Activated gamma-delta T cell treated with anti-CD3 and anti-CD28 coated beads, Interleukin-2, amount 50 U/mL, for 16 hours (primary cell): ENCODE results near the gene UCHL5.
"Not testable (repeated sequence)": the region's sequence is repeated elsewhere in the genome, so short reads cannot be mapped to it uniquely, and the experiment has no call there.

Experiments
- DNase-seq: peaks from one replicate; pipeline ENCODE4 v3.0.0-alpha.2; 2020; ENCODE audit warnings: low read depth

UCHL5 gene

DNA sequence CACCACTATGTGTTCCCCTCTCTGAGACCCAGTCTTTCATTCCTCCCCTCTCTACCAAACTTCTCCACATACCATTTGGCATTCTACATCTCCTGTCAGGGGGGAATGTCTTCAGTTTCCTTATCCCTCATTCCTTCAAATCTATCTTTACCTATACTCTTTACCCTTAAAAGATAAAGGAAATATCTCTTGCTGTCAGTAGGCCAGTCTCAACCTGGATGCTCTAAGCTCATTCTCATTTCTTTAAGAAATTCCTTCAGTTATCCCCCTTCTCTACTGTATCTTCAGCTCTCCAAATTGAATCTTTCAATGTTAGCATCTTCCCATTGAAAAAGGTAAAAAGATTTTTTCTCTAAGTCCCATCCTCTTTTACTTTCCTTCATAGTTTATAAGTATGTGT is 6.8 kb upstream of the UCHL5 start:
- DNase-seq = no peak

DNA sequence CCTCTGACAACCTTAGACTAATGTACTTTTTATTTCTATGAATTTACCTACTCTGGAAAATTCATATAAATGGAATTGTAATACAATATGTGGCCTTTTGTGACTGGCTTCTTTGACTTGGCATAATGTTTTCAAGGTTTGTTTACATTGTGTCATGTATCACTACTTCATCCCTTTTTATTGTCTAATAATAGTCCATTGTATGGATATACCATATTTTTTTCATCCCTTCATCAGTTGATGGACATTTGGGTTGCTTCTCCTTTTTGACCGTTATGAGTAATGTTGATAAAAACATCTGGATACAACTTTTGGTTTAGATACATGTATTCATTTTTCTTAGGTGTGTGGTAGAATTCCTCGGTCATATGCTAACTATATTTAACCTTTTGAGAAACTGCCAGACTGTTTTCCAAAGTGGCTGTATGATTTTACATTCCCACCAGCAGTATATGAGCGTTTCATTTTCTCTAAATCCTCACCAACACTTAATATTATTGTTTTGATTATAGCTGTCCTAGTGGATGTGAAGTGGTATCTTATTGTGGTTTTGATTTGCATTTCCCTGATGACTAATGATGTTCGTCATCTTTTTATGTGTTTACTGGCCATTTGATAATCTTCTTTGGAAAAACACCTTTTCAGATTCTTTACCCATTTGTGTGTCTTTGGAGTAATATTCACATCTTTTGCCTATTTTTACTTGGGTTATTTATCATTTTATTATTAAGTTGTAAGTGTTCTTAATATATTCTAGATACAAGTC is 3.7 kb upstream of the UCHL5 start:
- DNase-seq = no peak

DNA sequence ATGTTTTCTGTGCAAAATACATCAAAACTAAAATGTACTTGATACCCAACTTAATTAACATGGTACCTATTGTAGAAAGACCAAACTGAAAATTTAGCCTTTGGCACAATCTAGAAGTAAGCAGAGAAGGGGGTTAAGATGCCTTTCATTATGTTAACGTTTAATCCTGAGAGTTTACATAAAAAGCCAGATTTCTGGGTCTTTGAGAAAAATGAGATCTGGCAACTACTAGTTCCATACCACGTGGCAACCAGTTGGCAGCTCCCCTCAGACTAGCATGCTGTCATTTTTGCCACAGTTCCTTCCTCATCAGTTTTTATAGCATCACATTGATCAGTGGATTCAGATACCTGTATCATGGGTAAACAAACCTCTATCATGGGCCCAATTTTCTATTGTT is 1.8 kb upstream of the UCHL5 start:
- no peak for DNase-seq

DNA sequence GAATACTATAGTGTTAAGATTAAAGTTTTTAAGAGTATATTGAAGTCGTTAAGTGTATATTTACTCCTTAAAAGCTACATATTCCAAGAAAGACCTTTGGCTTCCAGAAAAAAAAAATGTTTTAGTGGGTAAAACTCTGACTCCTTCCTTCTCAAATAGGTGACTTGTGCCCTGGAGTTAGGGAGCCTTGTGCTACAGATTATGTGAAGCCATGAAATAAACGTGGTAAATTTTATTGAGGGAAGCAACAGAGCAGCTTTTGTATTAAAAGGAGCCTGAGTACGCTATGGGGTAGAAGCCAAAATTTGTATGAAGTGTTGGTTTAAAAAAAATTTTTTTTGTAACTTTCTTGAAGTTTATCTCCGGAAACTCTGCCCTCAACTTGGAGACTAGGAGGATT is 1.2 kb upstream of the UCHL5 start:
- DNase-seq = no peak

DNA sequence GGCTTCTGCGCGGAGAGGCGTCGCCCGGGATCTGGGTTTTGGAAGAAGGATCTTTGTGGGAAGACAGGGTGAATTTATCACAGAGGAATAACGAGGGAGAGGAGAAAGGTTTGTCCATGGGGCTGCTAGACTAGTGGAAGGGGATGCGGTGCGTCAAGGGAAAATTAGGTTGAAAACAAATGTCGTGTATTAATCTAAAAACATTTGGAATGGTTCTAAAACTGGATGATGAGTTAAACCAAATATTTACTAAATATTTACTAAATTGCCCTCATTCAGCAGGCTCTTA is 899 bp upstream of the UCHL5 start:
- no peak for DNase-seq

DNA sequence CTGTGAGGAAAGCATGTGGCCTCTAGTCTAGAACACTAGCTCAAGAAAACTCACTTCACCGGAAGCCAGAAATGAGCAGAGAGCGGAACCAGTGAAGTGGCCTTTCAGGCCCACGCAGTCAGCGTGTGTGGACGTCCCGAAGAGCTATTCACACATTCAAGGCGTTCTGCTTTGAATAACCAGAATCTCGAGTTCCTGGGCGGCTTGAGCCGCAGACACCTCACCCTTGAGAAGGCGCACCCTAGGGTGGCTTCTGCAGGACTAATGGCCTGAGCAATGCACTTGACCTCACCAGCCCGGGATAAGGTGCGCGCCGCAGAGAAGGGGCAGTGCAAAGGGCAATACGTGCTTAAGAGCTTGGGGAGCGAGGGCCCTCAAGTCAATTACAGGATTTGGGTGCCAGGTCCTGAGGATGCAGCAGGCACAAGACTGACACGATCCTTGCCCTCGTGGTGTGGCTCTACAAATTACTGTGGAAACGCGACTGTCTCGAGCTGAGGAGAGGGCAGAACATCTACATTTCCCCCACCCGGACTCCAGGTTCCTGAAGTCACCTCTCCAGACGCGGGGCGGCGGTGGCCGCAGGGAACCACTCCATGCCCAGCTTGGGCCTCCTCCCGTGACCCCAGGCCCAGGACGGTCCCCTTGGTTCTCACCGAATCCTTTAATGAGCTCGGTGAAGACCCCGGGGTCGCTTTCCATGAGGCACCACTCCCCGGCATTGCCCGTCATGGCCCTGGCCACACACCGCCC is 455 bp downstream of the UCHL5 start:
- peak; percentile 49 for DNase-seq

DNA sequence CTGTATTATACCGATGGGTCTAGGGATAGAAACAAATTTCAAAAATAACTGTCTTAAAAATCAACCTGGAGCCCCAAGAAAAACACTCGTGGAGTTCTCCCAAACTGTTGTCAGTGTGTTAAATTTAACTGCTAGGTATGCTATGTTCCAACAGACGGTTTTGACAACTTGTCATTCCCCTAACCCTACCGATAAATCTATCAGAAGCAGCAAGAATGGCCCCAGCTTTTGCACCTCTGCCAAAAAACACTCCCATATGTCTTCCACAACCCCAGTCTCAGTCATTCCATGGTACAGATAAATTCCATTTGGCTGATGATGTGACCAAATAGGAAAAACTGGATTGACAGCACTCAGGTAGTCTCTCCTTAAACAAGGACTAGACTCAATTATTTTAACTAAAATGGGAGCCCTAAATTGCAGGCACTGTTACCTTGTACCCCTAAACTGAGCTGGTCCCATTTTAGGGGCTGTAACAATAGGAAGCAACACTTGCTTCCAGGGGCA is 4.9 kb downstream of the UCHL5 start:
- no peak for DNase-seq

DNA sequence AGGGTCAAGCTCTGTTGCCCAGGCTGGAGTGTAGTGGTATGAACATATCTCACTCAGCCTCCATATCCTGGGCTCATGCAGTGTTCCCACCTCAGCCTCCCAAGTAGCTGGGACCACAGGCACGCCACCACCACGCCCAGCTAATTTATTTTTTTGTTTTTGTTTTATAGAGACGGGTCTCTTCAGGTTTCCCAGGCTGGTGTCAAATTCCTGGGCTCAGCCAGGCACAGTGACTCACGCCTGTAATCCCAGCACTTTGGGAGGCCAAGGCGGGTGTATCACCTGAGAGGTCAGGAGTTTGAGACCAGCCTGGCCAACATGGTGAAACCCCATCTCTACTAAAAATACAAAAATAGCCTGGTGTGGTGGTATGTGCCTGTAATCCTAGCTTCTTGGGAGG is 10.2 kb downstream of the UCHL5 start:
- DNase-seq = not testable (repeated sequence)

DNA sequence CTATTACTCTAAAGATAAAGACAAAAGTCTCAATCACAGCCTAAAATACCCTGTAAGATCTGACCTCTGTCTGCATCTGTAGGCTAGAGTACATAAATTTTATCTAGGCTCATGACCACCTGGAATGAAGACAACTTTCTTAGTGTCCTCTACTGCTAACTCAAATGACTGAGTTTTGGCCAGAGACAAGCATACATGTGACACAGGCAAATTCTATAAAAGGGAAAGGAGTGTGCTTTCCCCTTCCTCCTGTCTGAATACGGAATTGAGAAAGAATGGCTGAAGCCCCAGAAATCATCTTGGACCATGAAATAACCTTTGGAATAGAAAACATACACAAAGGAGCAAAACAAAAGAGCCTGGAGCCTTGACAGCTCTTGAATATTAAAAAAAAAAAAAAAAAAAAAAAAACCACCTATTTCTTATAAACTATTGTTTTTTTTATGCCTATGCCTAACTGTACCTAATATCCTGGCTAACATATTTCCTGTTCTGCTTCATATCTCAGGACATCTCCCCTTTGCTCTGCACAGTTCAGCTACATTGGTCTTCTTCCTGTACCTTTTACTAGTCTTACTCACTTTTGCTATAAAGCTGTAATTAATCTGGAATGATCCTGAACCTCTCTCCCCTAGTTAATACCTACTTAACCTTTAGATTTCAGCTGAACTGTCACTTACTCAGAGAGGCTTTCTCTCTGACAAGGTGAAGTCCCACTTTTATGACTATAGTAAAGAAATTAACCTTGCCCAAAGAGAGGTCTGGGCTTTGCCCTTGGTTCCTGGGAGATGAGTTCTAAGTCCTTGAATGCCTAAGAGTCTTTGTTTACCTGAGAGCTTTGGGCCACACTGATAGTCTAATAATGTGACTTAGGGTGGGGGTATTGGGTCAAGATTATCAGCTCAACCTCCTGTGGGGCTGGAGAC is 16.1 kb downstream of the UCHL5 start:
- no peak for DNase-seq

DNA sequence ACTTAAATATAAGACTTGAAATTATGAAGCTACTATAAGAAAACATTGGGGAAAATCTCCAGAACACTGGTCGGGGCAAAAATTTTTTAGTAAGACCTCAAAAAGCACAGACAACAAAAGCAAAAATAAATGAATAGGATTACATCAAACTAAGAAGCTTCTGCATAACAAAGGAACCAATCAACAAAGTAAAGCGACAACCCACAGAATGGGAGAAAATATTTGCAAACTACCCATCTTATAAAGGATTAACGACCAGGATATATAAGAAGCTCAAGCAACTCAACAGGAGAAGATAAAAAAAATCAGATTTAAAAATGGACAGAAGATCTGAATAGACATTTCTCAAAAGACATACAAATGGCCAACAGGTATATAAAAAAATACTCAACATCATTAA is 19.1 kb downstream of the UCHL5 start:
- no peak for DNase-seq

DNA sequence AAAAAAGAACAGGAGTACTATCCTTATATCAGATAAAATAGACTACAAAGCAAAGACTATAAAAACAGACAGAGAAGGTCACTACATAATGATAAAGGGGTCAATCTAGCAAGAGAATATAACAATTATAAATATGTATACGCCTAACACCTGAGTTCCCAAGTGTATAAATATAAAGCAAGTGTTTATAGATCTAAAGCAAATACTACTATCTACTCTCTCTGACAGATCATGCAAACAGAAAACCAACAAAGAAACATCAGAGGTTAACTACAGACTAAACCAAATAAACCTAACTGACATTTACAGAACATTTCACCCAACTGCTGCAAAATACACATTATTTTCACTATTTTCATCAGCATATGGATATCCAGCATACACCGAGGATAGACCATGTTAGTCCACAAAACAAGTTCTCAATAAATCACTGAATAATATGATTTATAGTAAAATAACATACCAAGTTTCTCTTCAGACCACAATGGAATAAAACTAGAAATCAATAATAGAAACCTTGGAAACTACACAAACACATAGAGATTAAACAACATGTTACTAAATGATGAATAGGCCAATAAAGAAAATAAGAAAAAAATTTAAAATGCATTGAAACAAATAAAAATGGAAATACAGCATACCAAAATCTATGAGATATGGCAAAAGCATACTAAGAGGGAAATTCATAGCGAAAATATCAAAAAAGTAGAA is 22.7 kb downstream of the UCHL5 start:
- DNase-seq = no peak

DNA sequence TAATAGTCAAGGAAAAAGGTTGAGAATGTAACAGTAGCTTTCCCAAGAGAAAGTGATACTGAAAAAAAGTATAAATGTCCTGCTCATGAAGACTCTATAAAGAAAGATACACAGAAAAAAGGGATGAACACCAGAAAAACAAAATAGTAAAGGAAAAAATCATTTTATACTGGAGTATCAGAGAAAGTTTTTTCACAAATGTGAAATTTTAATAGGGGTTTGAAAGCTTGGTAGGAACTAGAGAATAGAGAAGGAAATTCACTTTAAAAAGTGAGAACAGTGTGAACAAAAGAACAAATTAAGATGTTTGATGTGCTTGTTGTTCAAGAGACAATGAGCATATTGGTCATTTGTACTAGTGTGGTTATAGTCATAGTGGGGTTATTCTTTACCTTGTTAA is 25.6 kb downstream of the UCHL5 start:
- DNase-seq = no peak

DNA sequence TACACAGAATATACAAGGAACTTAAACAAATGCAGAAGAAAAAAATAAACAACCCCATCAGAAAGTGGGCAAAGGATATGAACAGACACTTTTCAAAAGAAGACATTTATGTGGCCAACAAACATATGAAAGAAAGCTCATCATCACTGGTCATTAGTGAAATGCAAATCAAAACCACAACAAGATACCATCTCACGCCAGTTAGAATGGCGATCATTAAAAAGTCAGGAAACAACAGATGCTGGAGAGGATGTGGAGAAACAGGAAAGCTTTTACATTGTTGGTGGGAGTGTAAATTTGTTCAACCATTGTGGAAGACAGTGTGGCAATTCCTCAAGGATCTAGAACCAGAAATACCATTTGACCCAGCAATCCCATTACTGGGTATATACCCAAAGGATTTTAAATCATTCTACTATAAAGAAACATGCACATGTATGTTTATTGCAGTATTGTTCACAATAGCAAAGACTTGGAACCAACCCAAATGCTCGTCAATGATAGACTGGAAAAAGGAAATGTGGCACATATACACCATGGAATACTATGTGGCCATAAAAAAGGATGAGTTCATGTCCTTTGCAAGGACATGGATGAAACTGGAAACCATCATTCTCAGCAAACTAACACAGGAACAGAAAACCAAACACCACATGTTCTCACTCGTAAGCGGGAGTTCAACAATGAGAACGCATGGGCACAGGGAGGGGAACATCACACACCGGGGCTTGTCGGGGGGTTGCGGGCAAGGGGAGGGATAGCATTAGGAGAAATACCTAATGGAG is 26.3 kb downstream of the UCHL5 start:
- not testable (repeated sequence) for DNase-seq

DNA sequence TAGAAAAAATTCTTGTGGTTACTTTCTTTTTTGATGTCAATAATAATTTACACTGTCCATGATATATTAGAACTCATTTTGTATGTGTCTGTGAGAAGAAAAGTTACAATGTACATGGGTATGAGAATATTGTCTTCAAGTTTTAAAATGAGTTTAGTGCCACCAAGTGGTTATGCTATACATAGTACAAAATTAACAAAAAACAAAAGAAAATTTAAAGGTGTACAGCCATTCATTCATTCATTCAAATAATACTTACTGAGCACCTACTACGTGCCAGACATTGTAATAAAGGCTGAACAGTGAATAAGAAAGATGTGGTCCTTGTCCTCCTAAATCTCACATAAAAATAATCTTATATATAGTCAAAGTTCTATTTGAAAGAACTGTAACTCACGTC is 27.7 kb downstream of the UCHL5 start:
- DNase-seq = no peak

DNA sequence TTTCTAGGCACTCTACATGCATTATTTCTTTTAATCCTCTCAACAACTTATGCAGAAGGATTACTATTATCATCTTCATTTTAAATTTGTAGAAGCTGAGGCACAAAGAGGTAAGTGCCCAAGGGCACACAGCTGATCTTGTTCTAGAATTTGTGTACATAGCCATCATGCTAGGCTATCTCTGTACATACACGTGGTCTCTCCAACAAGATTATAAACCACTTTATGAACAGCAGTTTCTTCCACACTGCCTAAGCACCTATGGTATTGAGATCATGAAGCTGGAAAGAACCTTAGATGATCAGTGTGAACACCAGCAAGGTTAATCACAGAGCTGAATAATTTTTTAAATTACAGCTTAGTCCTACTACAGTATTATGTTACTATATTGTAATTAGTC is 28.9 kb downstream of the UCHL5 start:
- no peak for DNase-seq

DNA sequence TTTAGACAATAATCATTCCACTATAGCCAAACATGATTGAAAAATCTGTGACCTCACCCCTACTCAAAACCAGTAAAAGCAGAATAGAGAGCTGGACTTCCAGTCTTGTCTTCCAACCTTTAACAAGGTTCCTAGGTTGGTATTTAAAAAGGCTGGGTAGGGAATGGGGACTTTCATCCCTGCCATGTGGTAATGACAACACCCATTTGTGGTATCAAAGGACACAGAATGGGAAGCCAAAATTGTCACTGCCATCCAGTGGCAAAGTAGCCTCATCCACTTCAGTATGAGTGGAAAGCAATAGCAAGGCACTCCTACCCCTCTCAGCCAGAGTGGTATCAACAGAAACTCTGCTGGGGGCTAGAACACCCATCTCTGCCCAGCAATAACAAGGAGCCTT is 33.9 kb downstream of the UCHL5 start:
- no peak for DNase-seq

DNA sequence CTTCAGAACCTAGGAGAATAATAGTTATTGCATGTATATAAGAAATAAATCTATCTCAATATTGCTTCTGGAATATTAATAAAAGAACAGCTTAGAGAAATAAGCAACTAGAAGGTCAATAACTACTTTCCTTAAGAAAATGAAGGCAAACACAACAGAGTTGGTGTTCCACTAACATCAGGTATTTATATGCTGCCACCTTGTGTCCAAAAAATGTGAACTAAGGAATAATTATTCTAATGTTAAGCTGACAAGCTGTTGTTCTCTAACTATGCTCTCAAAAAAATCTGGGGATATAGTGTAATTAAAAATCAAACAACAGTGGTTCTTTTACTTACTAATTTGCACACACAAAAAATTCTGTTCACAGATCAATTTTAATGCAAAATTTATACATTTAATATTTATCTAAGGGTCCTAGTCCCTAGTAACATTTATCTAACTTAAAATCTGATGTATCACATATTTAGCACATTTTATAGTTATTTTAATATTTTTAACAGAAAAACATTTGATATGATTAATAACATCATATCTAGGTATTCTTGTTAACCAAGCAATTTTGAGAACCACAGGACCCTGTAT is 39.6 kb downstream of the UCHL5 start:
- no peak for DNase-seq

DNA sequence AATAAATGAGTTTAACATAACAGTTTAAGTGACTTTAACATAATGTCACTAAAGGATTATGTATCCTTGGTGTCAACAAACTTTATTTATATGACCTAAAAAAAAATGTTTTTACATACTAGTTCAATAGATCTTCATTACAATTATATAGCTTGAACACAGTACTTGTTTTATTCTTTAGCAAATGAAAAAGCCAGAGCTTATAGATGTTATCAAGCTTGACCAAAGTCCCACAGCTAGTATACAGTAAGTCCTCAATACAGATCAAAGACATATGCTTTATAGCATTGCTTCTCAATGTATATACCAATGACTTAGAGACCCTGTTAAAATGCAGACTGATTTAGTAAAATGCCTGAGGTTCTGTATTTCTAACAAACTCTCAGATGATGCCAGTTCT is 42.4 kb downstream of the UCHL5 start:
- no peak for DNase-seq

DNA sequence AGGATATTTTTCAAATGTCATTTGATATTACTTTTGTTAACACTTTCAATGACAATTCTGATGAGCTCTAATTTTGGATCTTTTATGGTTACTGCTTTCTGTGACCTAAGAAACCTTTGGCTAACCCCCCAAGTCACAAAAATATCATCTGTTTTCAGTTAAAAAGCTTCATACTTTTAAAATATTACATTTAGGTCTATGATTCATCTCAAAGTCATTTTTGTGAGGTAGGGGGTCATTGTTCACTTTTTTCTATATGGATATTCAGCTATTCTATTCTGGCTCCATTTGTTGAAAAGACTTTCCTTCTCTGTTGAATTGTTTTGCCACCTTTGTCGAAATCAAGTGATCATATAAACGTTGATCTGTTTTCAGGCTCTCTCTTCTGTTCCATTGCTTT is 44.8 kb downstream of the UCHL5 start:
- DNase-seq = no peak

DNA sequence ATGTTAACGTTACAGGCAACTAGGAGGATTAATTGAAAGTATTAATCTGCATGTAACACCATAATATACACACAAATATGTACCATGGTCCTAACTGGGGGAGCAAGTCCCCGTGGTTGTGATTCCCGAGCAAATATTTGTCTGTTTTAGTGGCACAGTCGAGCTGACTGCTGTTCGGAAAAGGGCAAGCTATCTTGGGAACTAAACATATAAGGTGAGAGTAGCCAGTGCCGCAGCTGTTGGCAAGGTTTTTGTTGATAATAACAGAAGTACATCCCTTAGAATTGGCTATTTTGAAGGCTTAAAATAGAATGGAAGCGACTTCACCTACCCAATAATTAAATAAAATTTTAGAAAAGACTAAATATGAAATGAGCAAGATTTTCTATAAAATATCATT is 45.5 kb downstream of the UCHL5 start:
- DNase-seq = no peak

DNA sequence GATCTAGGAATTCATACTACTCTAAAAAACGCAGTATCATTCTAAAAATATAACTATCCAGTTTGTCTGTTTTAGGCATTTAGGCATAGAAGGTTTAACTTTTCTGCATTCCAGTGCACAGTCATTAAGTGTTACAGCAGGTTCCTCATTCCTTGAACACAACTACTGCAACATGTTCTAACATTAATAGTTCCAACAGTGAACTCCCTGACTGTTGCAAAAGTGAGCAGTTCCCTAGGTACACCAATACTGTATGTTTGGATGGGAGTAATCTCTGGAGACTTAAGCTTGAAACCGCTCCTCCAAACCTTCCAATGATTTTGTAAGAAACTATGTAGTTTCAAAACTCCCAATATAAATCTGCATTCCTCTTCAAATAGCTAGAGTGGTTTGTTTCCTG is 46.2 kb downstream of the UCHL5 start:
- DNase-seq = no peak
